ENCODE data around the gene POLR2E.

The POLR2E gene

DNA sequence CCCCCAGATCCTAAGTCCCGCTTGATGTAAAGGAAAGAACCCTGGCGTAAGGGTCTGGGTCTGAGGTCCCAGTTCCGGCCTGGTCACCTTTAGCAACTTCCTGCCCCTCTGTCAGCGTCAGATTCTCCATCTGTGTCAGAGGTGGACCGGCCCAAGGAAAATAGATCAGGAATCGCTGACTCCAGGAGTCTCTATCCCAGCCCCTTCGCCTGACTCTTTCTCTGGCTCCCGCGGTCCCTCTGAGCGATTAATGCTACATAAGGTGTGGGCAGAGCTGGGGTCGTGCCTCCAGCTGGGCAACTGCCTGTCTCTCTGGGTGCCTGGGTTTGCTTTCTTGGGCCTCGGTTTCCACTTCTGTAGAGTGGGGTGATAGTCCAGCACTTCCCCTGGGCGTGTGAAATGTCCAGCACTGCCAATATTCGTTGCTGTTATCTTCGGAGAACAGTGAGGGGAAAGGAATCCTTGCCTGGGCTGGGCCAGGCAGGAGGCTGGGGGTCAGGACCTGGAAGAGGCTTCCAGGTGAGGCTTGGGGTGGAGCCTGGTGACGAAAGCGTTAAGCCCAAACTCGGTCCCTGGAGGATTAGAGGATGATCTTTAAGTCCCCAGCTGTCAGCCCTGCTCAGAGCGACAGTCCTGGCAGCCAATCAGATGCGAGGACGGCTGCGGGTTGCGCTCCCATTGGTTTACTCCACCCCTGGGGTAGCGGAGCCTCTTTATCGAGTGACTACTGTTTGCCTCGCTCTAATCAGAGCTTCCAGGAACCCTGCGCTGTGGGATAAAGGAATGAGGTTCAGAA is 54.5 kb downstream of the POLR2E start:
- Mint-ChIP-seq H3K36me3 (ENCODE audit: low read depth) (peaks cover 29% of the 10 kb centered on the region), H3K4me3 (peak overlapping the region; percentile 85), H3K27ac (peak overlapping the region; percentile 48), H3K27me3 (ENCODE audit: low read depth, poor library complexity) (peaks cover 3% of the 10 kb centered on the region), H3K9me3 (no peaks in the 10 kb centered on the region), H3K4me1 (peaks cover 29% of the 10 kb centered on the region)
- no peak for TF ChIP-seq CTCF (IDR thresholded peaks at IDR 0.05)
- peak; percentile 86 for DNase-seq

GRCh38 chr19:1039646-1040475 is 55.3 kb downstream of the POLR2E start, which contains the start of gene ABCA7:
Gene ABCA7 (plus strand): TSS chr19:1040107. CDS start chr19:1041362, 1,255 bp downstream.
- Mint-ChIP-seq H3K36me3 (ENCODE audit: low read depth) (peaks cover 34% of the 10 kb centered on the region), H3K27me3 (ENCODE audit: low read depth, poor library complexity) (peaks cover 3% of the 10 kb centered on the region), H3K4me1 (peaks cover 24% of the 10 kb centered on the region), H3K4me3 (peak within 1 kb of the TSS; percentile 85), H3K9me3 (no peaks in the 10 kb centered on the region), H3K27ac (peak within 1 kb of the TSS; percentile 62)
- TF ChIP-seq CTCF (IDR thresholded peaks at IDR 0.05), result no peak
- peak; percentile 100 for DNase-seq

- Mint-ChIP-seq H3K36me3 (ENCODE audit: low read depth) (peaks cover 34% of the 10 kb centered on the region), H3K9me3 (no peaks in the 10 kb centered on the region), H3K27ac (peak overlapping the region; percentile 62), H3K4me1 (peaks cover 24% of the 10 kb centered on the region), H3K27me3 (ENCODE audit: low read depth, poor library complexity) (peaks cover 3% of the 10 kb centered on the region), H3K4me3 (peak overlapping the region; percentile 85)
- no peak for DNase-seq
- TF ChIP-seq CTCF (IDR thresholded peaks at IDR 0.05), result no peak
Observed at GRCh38 chr19:1038978-1039645, 56.1 kb downstream of the POLR2E start.

GRCh38 chr19:1037621-1038064 is 57.5 kb downstream of the POLR2E start:
- peaks cover 24% of the 10 kb centered on the region for H3K4me1 Mint-ChIP-seq
- no peak for DNase-seq
- no peak overlapping the region for H3K4me3 Mint-ChIP-seq
- no peaks in the 10 kb centered on the region for H3K9me3 Mint-ChIP-seq
- H3K36me3 Mint-ChIP-seq (ENCODE audit: low read depth), result peaks cover 43% of the 10 kb centered on the region
- H3K27me3 Mint-ChIP-seq (ENCODE audit: low read depth, poor library complexity), result no peaks in the 10 kb centered on the region
- TF ChIP-seq CTCF (IDR thresholded peaks at IDR 0.05), result no peak
- H3K27ac Mint-ChIP-seq, result peak overlapping the region; percentile 37

All from nephron progenitor cell (in vitro differentiated cells).